HG03565 (cell line): ENCODE measurements around the gene PIGM.

Experiments used
- ATAC-seq: cut with Tn5 transposase; IDR thresholded peaks from one replicate; pipeline ENCODE4 v1.9.1; 2021; ENCODE audit warnings: mild to moderate bottlenecking, moderate library complexity; ENCODE audit not compliant: unreplicated experiment

Gene PIGM

GRCh38 chr1:159991513-159991912 lies 40.3 kb downstream of the PIGM start:
- no peak for ATAC-seq

GRCh38 chr1:159990005-159990404 lies 41.8 kb downstream of the PIGM start:
- no peak for ATAC-seq

- no peak for ATAC-seq
Measured at GRCh38 chr1:159989581-159989980, 42.2 kb downstream of the PIGM start.

GRCh38 chr1:159988006-159988405 lies 43.8 kb downstream of the PIGM start:
- no peak for ATAC-seq

GRCh38 chr1:159987186-159987585 lies 44.6 kb downstream of the PIGM start:
- ATAC-seq: no peak

- ATAC-seq: no peak
Measured at GRCh38 chr1:159986531-159986930, 45.3 kb downstream of the PIGM start.

GRCh38 chr1:159986093-159986492 lies 45.7 kb downstream of the PIGM start:
- no peak for ATAC-seq

- ATAC-seq: no peak
Measured at GRCh38 chr1:159985473-159985872, 46.3 kb downstream of the PIGM start.

GRCh38 chr1:159983681-159984080 lies 48.1 kb downstream of the PIGM start:
- no peak for ATAC-seq

- ATAC-seq: no peak
Measured at GRCh38 chr1:159982280-159982679, 49.5 kb downstream of the PIGM start.

- ATAC-seq: no peak
Measured at GRCh38 chr1:159981351-159982055, 50.3 kb downstream of the PIGM start.

GRCh38 chr1:159980786-159981185 lies 51.0 kb downstream of the PIGM start:
- ATAC-seq: no peak

GRCh38 chr1:159980076-159980475 lies 51.7 kb downstream of the PIGM start:
- ATAC-seq: no peak

GRCh38 chr1:159979257-159979656 lies 52.5 kb downstream of the PIGM start:
- ATAC-seq: no peak

- no peak for ATAC-seq
Measured at GRCh38 chr1:159978107-159978398, 53.7 kb downstream of the PIGM start.

- no peak for ATAC-seq
Measured at GRCh38 chr1:159977364-159978106, 54.3 kb downstream of the PIGM start.
